Endothelial cell of hepatic sinusoid (primary cell): ENCODE measurements around the gene RAET1L.
"Not testable (repeated sequence)": the region's sequence is repeated elsewhere in the genome, so short reads cannot be mapped to it uniquely, and the experiment has no call there.

Experiments
- in situ Hi-C: cut with HindIII; loops from 2 replicates; pipeline ENCODE4 v1.10.0; 2017; ENCODE audit warnings: low sequenced_read_pairs

RAET1L gene

GRCh38 chr6:150018846-150019580, 6.3 kb downstream of the RAET1L start:
- in situ Hi-C loops: no loop called here

GRCh38 chr6:150017186-150017521, 8.2 kb downstream of the RAET1L start:
- in situ Hi-C loops: not testable (repeated sequence)

GRCh38 chr6:150016324-150017185, 8.8 kb downstream of the RAET1L start:
- in situ Hi-C loops: no loop called here

GRCh38 chr6:150015281-150016001, 9.9 kb downstream of the RAET1L start:
- in situ Hi-C loops: not testable (repeated sequence)

GRCh38 chr6:150014623-150015280, 10.6 kb downstream of the RAET1L start:
- in situ Hi-C loops: not testable (repeated sequence)

GRCh38 chr6:150013785-150014622, 11.3 kb downstream of the RAET1L start:
- in situ Hi-C loops: not testable (repeated sequence)

- in situ Hi-C loops: not testable (repeated sequence)
Observed at GRCh38 chr6:150012846-150013784, 12.2 kb downstream of the RAET1L start.

GRCh38 chr6:150008588-150008987, 16.7 kb downstream of the RAET1L start:
- in situ Hi-C loops: no loop called here

- in situ Hi-C loops: no loop called here
Observed at GRCh38 chr6:150006961-150007464, 18.3 kb downstream of the RAET1L start.

GRCh38 chr6:150005761-150006651, 19.3 kb downstream of the RAET1L start:
- in situ Hi-C loops: no loop called here

GRCh38 chr6:150004783-150005717, 20.3 kb downstream of the RAET1L start:
- in situ Hi-C loops: no loop called here

- in situ Hi-C loops: no loop called here
Observed at GRCh38 chr6:150004101-150004782, 21.1 kb downstream of the RAET1L start.

GRCh38 chr6:150003599-150003998, 21.7 kb downstream of the RAET1L start:
- in situ Hi-C loops: not testable (repeated sequence)

GRCh38 chr6:150002710-150003109, 22.6 kb downstream of the RAET1L start:
- in situ Hi-C loops: no loop called here

GRCh38 chr6:150001295-150002008, 23.9 kb downstream of the RAET1L start:
- in situ Hi-C loops: no loop called here
